ENCODE data around the gene CASR. TPM values are rescaled to one million over a fixed set of nuclear protein-coding genes. Genes with fewer than 3 reads are reported as not detected.

Gene CASR
- total RNA-seq, 1 donor from 2014 or later = not detected

DNA sequence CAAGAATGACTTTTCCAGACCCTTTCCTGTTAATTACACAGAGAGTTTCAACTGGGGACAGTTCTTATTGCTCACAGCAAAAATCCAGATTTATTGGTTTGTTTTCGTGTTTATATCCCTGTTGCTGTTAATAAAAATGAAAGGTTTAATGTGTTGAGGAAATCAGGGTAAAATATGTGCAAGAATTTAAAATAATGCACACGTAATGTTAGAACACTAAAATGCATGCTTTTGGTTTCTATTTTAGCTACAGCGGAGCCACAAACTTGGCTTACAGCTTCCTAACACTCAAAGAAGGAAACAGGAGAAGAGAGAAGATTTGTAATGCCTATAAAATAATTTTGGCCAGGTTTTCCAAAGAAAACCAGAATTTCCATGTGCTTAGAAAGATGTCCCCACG is 62.7 kb downstream of the CASR start:
- DNase-seq (ENCODE audit: low spot score) = no peak
- Mint-ChIP-seq H3K27ac (ENCODE audit: unreplicated experiment) (no peak overlapping the region), H3K4me1 (ENCODE audit: unreplicated experiment) (peaks cover 6% of the 10 kb centered on the region), H3K36me3 (ENCODE audit: low read depth, unreplicated experiment) (no peaks in the 10 kb centered on the region), H3K9me3 (ENCODE audit: unreplicated experiment) (no peaks in the 10 kb centered on the region), H3K27me3 (ENCODE audit: unreplicated experiment) (no peaks in the 10 kb centered on the region), H3K4me3 (ENCODE audit: unreplicated experiment) (no peak overlapping the region)
- TF ChIP-seq CTCF (IDR thresholded peaks at IDR 0.05; ENCODE audit: unreplicated experiment) = no peak

DNA sequence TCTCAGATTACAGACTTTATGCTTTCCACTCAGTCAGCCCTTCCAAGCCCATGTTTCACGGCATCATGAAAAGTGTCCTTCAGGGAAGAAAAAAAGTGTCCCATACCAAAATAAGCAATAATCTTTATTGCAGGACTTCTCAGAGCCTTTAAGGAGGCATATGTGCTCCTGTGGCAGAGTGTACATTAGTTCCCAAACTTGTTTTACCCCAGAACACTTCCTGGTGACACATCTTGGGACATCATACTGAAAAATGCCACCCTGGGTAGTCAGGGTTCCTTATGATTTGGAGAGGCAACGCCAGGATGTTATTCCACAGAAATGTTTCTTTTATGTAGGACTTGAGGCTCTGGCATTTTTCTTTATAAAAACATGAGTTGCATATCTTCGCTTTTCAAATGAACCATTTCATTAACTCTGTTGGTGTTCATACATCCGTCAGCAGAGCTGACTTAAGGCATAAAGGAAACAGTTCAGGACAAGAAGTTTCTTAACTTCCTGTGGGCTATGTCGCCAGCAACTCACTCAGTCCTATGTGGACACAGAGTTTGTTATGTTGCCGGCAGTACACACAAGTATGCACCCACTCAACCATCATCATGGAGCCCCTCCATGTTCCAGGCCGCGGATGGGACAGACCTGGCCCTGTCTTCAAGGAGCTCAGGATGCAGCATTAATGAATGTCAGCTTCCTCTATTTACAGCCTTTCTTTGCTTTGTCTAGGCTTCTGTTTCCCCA is 63.8 kb downstream of the CASR start:
- TF ChIP-seq CTCF (IDR thresholded peaks at IDR 0.05; ENCODE audit: unreplicated experiment) = no peak
- Mint-ChIP-seq H3K27me3 (ENCODE audit: unreplicated experiment) (no peaks in the 10 kb centered on the region), H3K4me3 (ENCODE audit: unreplicated experiment) (no peak overlapping the region), H3K4me1 (ENCODE audit: unreplicated experiment) (peaks cover 6% of the 10 kb centered on the region), H3K27ac (ENCODE audit: unreplicated experiment) (no peak overlapping the region), H3K9me3 (ENCODE audit: unreplicated experiment) (no peaks in the 10 kb centered on the region), H3K36me3 (ENCODE audit: low read depth, unreplicated experiment) (no peaks in the 10 kb centered on the region)
- no peak for DNase-seq (ENCODE audit: low spot score)

DNA sequence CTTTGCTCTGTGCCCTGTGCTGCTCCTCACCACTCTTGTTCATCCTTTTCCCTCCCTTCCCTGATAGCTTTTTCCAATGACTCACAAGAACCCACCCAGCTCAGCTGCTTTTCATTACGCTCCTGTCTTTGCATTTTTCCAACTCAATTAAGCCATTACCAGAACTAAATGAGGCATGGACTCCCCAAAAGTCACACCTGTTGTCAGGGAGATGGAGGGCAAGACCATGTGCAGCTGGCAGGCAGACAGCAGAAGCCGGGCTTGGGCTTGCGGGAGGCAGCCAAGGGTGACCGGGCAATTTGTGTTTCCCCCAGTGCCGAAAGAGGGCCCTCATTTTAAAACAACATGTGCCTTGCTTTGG is 64.3 kb downstream of the CASR start:
- Mint-ChIP-seq H3K27ac (ENCODE audit: unreplicated experiment) (no peak overlapping the region), H3K9me3 (ENCODE audit: unreplicated experiment) (no peaks in the 10 kb centered on the region), H3K27me3 (ENCODE audit: unreplicated experiment) (peaks cover 1% of the 10 kb centered on the region), H3K4me1 (ENCODE audit: unreplicated experiment) (peaks cover 6% of the 10 kb centered on the region), H3K4me3 (ENCODE audit: unreplicated experiment) (no peak overlapping the region), H3K36me3 (ENCODE audit: low read depth, unreplicated experiment) (no peaks in the 10 kb centered on the region)
- DNase-seq (ENCODE audit: low spot score) = no peak
- TF ChIP-seq CTCF (IDR thresholded peaks at IDR 0.05; ENCODE audit: unreplicated experiment) = no peak

- no peak for DNase-seq (ENCODE audit: low spot score)
- H3K27me3 Mint-ChIP-seq (ENCODE audit: unreplicated experiment) = peaks cover 1% of the 10 kb centered on the region
- no peaks in the 10 kb centered on the region for H3K36me3 Mint-ChIP-seq (ENCODE audit: low read depth, unreplicated experiment)
- no peak for TF ChIP-seq CTCF (IDR thresholded peaks at IDR 0.05; ENCODE audit: unreplicated experiment)
- H3K4me1 Mint-ChIP-seq (ENCODE audit: unreplicated experiment) = peaks cover 6% of the 10 kb centered on the region
- no peaks in the 10 kb centered on the region for H3K9me3 Mint-ChIP-seq (ENCODE audit: unreplicated experiment)
- H3K27ac Mint-ChIP-seq (ENCODE audit: unreplicated experiment) = no peak overlapping the region
- H3K4me3 Mint-ChIP-seq (ENCODE audit: unreplicated experiment) = no peak overlapping the region
Observed at GRCh38 chr3:122251428-122251827, 68.0 kb downstream of the CASR start.

DNA sequence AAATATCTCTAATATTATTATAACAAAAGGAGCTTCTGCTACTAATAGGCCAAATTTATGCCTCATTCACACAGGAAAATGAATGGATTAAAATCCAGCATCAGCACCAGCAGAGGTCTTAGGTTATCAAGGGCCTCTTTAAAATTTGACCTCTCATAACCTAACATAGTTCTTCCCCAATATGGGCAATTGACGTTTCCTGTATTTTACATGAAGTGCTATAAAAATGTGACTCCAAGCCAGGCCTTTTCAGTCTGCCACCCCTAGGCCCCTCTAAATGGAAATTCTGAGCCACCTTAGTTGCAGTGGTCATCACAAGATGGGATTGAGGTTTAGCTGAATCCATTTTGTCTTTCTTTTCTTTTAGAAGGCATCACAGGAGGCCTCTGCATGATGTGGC is 70.1 kb downstream of the CASR start:
- Mint-ChIP-seq H3K4me1 (ENCODE audit: unreplicated experiment) (no peaks in the 10 kb centered on the region), H3K9me3 (ENCODE audit: unreplicated experiment) (no peaks in the 10 kb centered on the region), H3K27me3 (ENCODE audit: unreplicated experiment) (peaks cover 1% of the 10 kb centered on the region), H3K27ac (ENCODE audit: unreplicated experiment) (no peak overlapping the region), H3K36me3 (ENCODE audit: low read depth, unreplicated experiment) (no peaks in the 10 kb centered on the region), H3K4me3 (ENCODE audit: unreplicated experiment) (no peak overlapping the region)
- DNase-seq (ENCODE audit: low spot score) = no peak
- TF ChIP-seq CTCF (IDR thresholded peaks at IDR 0.05; ENCODE audit: unreplicated experiment) = no peak

Data from endothelial cell (in vitro differentiated cells).